Activated naive CD4-positive, alpha-beta T cell treated with anti-CD3 and anti-CD28 coated beads, Interleukin-2, amount 10 ng/mL, durations not matched to agents 7 days and 5 days (primary cell): ENCODE results near the gene PUM2.

ENCODE experiments used
- CTCF ChIA-PET: fragments of 350-600 bp; sonication (Branson Sonifier 250); formaldehyde crosslinking; loops from one replicate; lab custom pipeline; 2021; ENCODE audit warnings: antibody characterized with exemption; lab: Charles Lee
- DNase-seq: peaks from one replicate; pipeline ENCODE4 v3.0.0-alpha.2; 2020
- H3K27ac Mint-ChIP-seq: one replicate; pipeline ENCODE4 v1.8.0; 2021; ENCODE audit warnings: mild to moderate bottlenecking, moderate library complexity, mixed read lengths
- H3K27me3 Mint-ChIP-seq: one replicate; pipeline ENCODE4 v1.8.0; 2021; ENCODE audit warnings: mild to moderate bottlenecking, mixed read lengths
- H3K36me3 Mint-ChIP-seq: one replicate; pipeline ENCODE4 v1.8.0; 2021; ENCODE audit warnings: mixed read lengths
- H3K4me1 Mint-ChIP-seq: one replicate; pipeline ENCODE4 v1.8.0; 2021; ENCODE audit warnings: mixed read lengths
- H3K4me3 Mint-ChIP-seq: one replicate; pipeline ENCODE4 v1.8.0; 2021; ENCODE audit warnings: mild to moderate bottlenecking, moderate library complexity, mixed read lengths
- H3K9me3 Mint-ChIP-seq: one replicate; pipeline ENCODE4 v1.8.0; 2021; ENCODE audit warnings: mixed read lengths

The PUM2 gene

GRCh38 chr2:20224716-20225293 is 125.8 kb downstream of the PUM2 start, which contains the start of gene SDC1:
Gene SDC1 (minus strand): TSS chr2:20225130. CDS start chr2:20224867, 263 bp downstream.
- no peak for DNase-seq
- peaks cover 10% of the 10 kb centered on the region for H3K4me1 Mint-ChIP-seq
- peaks cover 81% of the 10 kb centered on the region for H3K27me3 Mint-ChIP-seq
- CTCF ChIA-PET: interaction anchor here (0.8 to 1.7 kb wide), 12 partner anchors 8 to 319 kb away, joined by 3 to 9 read pairs (median 4); no protein-coding TSS in a partner anchor
- no peaks in the 10 kb centered on the region for H3K36me3 Mint-ChIP-seq
- H3K4me3 Mint-ChIP-seq: peak within 1 kb of the TSS; percentile 55
- no peak within 1 kb of the TSS for H3K27ac Mint-ChIP-seq
- no peaks in the 10 kb centered on the region for H3K9me3 Mint-ChIP-seq

GRCh38 chr2:20224164-20224715 is 126.4 kb downstream of the PUM2 start:
- peaks cover 10% of the 10 kb centered on the region for H3K4me1 Mint-ChIP-seq
- no peak for DNase-seq
- H3K36me3 Mint-ChIP-seq: no peaks in the 10 kb centered on the region
- no peaks in the 10 kb centered on the region for H3K9me3 Mint-ChIP-seq
- CTCF ChIA-PET: interaction anchor here (1.4 to 1.7 kb wide), 2 partner anchors 20 to 86 kb away, joined by 4 to 8 read pairs; no protein-coding TSS in a partner anchor
- peaks cover 81% of the 10 kb centered on the region for H3K27me3 Mint-ChIP-seq
- H3K4me3 Mint-ChIP-seq: no peak overlapping the region
- no peak overlapping the region for H3K27ac Mint-ChIP-seq

- CTCF ChIA-PET: no interaction called here
These were observed 127.1 kb downstream of the PUM2 start for GRCh38 chr2:20223407-20224163.

GRCh38 chr2:20222769-20223406 is 127.8 kb downstream of the PUM2 start:
- Mint-ChIP-seq H3K9me3 (no peaks in the 10 kb centered on the region), H3K36me3 (no peaks in the 10 kb centered on the region), H3K27me3 (peaks cover 75% of the 10 kb centered on the region), H3K4me1 (peaks cover 10% of the 10 kb centered on the region), H3K4me3 (peak overlapping the region; percentile 36), H3K27ac (no peak overlapping the region)
- CTCF ChIA-PET: interaction anchor here (0.7 kb wide), 1 partner anchor 130 kb away, joined by 3 read pairs; no protein-coding TSS in a partner anchor
- no peak for DNase-seq

More at GRCh38 chr2:20223407-20224163, 127.1 kb downstream of the PUM2 start:
- H3K4me1 Mint-ChIP-seq: peaks cover 10% of the 10 kb centered on the region
- no peaks in the 10 kb centered on the region for H3K36me3 Mint-ChIP-seq
- H3K4me3 Mint-ChIP-seq: no peak overlapping the region
- H3K9me3 Mint-ChIP-seq: no peaks in the 10 kb centered on the region
- no peak overlapping the region for H3K27ac Mint-ChIP-seq
- peaks cover 81% of the 10 kb centered on the region for H3K27me3 Mint-ChIP-seq
- DNase-seq: no peak

GRCh38 chr2:20222014-20222768 is 128.5 kb downstream of the PUM2 start:
- H3K4me1 Mint-ChIP-seq: peaks cover 10% of the 10 kb centered on the region
- peak overlapping the region; percentile 36 for H3K4me3 Mint-ChIP-seq
- no peaks in the 10 kb centered on the region for H3K36me3 Mint-ChIP-seq
- no peaks in the 10 kb centered on the region for H3K9me3 Mint-ChIP-seq
- no peak for DNase-seq
- H3K27ac Mint-ChIP-seq: no peak overlapping the region
- CTCF ChIA-PET: interaction anchor here (0.7 kb wide), 1 partner anchor 131 kb away, joined by 3 read pairs; no protein-coding TSS in a partner anchor
- peaks cover 71% of the 10 kb centered on the region for H3K27me3 Mint-ChIP-seq

GRCh38 chr2:20221555-20221973 is 129.1 kb downstream of the PUM2 start:
- Mint-ChIP-seq H3K27ac (no peak overlapping the region), H3K36me3 (no peaks in the 10 kb centered on the region), H3K4me3 (no peak overlapping the region), H3K4me1 (peaks cover 10% of the 10 kb centered on the region), H3K9me3 (no peaks in the 10 kb centered on the region), H3K27me3 (peaks cover 70% of the 10 kb centered on the region)
- CTCF ChIA-PET: interaction anchor here (1.1 kb wide), 1 partner anchor 17 kb away, joined by 3 read pairs; no protein-coding TSS in a partner anchor
- DNase-seq: no peak

GRCh38 chr2:20220806-20221554 is 129.7 kb downstream of the PUM2 start:
- Mint-ChIP-seq H3K36me3 (no peaks in the 10 kb centered on the region), H3K27me3 (peaks cover 70% of the 10 kb centered on the region), H3K27ac (no peak overlapping the region), H3K9me3 (no peaks in the 10 kb centered on the region), H3K4me1 (peaks cover 8% of the 10 kb centered on the region), H3K4me3 (no peak overlapping the region)
- no peak for DNase-seq
- CTCF ChIA-PET: interaction anchor here (1.1 kb wide), 1 partner anchor 16 kb away, joined by 3 read pairs; no protein-coding TSS in a partner anchor

- H3K4me3 Mint-ChIP-seq: no peak overlapping the region
- peaks cover 67% of the 10 kb centered on the region for H3K27me3 Mint-ChIP-seq
- H3K9me3 Mint-ChIP-seq: no peaks in the 10 kb centered on the region
- DNase-seq: no peak
- H3K36me3 Mint-ChIP-seq: no peaks in the 10 kb centered on the region
- CTCF ChIA-PET: no interaction called here
- peaks cover 2% of the 10 kb centered on the region for H3K4me1 Mint-ChIP-seq
- H3K27ac Mint-ChIP-seq: no peak overlapping the region
These were observed 130.8 kb downstream of the PUM2 start for GRCh38 chr2:20219763-20220380.

- DNase-seq: no peak
- Mint-ChIP-seq H3K4me1 (peaks cover 2% of the 10 kb centered on the region), H3K27ac (no peak overlapping the region), H3K27me3 (peaks cover 64% of the 10 kb centered on the region), H3K4me3 (no peak overlapping the region), H3K36me3 (no peaks in the 10 kb centered on the region), H3K9me3 (no peaks in the 10 kb centered on the region)
- CTCF ChIA-PET: no interaction called here
These were observed 132.0 kb downstream of the PUM2 start for GRCh38 chr2:20218331-20219320.

GRCh38 chr2:20217041-20217970 is 133.3 kb downstream of the PUM2 start:
- H3K4me1 Mint-ChIP-seq: no peaks in the 10 kb centered on the region
- no peaks in the 10 kb centered on the region for H3K9me3 Mint-ChIP-seq
- CTCF ChIA-PET: interaction anchor here (1.2 kb wide), 1 partner anchor 8 kb away, joined by 7 read pairs; no protein-coding TSS in a partner anchor
- H3K36me3 Mint-ChIP-seq: no peaks in the 10 kb centered on the region
- no peak overlapping the region for H3K4me3 Mint-ChIP-seq
- no peak overlapping the region for H3K27ac Mint-ChIP-seq
- DNase-seq: no peak
- H3K27me3 Mint-ChIP-seq: peaks cover 55% of the 10 kb centered on the region
